RWPE2 (cell line): Measurements from ENCODE around the gene CAPN1.

ENCODE experiments used
- ATAC-seq: fragments of 200-7000 bp; cut with Tn5 transposase; 3 replicates; pipeline ENCODE4 v1.9.1; 2021; ENCODE audit warnings: low read depth
- DNase-seq: peaks from one replicate; pipeline ENCODE4 v3.0.0-alpha.2; 2020; ENCODE audit warnings: low spot score
- H3K27ac ChIP-seq: fragments of 450-650 bp; 2 replicates; pipeline ENCODE4 v1.5.1; 2017; ENCODE audit warnings: mild to moderate bottlenecking; ENCODE audit not compliant: poor library complexity, severe bottlenecking
- H3K27me3 ChIP-seq: fragments of 250-450 bp; sonication (Bioruptor Pico); 2 replicates; pipeline ENCODE4 v1.5.1; 2021; ENCODE audit warnings: mild to moderate bottlenecking, moderate library complexity; ENCODE audit not compliant: insufficient read depth, poor library complexity, severe bottlenecking
- H3K36me3 ChIP-seq: fragments of 250-450 bp; sonication (Bioruptor Pico); 2 replicates; pipeline ENCODE4 v1.5.1; 2020; ENCODE audit warnings: low read depth, mild to moderate bottlenecking, moderate library complexity
- H3K4me1 ChIP-seq: fragments of 250-450 bp; sonication (Bioruptor Pico); 2 replicates; pipeline ENCODE4 v1.5.1; 2021; ENCODE audit warnings: mild to moderate bottlenecking, moderate library complexity; ENCODE audit not compliant: insufficient read depth, poor library complexity, severe bottlenecking
- H3K4me3 ChIP-seq: fragments of 250-450 bp; sonication (Bioruptor Pico); 2 replicates; pipeline ENCODE4 v1.5.1; 2021; ENCODE audit warnings: mild to moderate bottlenecking, moderate library complexity; ENCODE audit not compliant: severe bottlenecking
- H3K9me3 ChIP-seq: fragments of 250-450 bp; sonication (Bioruptor Pico); 2 replicates; pipeline ENCODE4 v1.5.1; 2021; ENCODE audit warnings: mild to moderate bottlenecking, moderate library complexity; ENCODE audit not compliant: severe bottlenecking
- TF ChIP-seq, protein P1 (sequence below): fragments of 450-650 bp; IDR thresholded peaks from one replicate; pipeline ENCODE4 v1.5.1; 2017; ENCODE audit warnings: mild to moderate bottlenecking, moderate library complexity; ENCODE audit not compliant: poor library complexity, severe bottlenecking

The CAPN1 gene

DNA sequence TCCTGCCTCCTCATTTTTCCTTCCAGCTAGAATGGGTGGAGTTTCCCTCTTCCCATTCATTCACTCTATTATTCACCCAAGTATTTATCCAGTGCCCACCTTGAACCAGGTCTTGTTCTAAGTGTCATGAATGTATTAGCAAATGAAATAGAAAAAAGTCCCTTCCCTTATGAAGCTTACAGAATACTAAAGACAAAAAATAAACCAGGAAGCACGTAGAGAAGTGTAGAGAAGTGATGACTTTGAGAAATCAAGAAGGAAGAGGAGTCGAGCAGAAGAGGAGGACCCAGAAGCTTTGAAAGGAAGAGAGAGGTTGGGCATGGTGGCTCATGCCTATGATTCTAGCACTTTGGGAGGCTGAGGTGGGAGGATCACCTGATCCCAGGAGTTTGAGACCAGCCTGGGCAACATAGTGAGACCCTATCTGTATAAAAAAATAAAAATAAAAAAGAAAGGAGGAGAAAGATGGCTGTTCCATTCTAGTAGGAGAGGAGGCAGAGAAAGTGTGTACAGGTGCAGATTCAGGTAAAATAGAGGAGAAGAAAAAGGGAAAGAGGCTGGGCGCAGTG lies 30.3 kb upstream of the CAPN1 start:
- H3K4me3 ChIP-seq, result no peak overlapping the region
- peaks cover 12% of the 10 kb centered on the region for H3K4me1 ChIP-seq
- H3K27me3 ChIP-seq, result no peaks in the 10 kb centered on the region
- TF ChIP-seq, protein P1, sequence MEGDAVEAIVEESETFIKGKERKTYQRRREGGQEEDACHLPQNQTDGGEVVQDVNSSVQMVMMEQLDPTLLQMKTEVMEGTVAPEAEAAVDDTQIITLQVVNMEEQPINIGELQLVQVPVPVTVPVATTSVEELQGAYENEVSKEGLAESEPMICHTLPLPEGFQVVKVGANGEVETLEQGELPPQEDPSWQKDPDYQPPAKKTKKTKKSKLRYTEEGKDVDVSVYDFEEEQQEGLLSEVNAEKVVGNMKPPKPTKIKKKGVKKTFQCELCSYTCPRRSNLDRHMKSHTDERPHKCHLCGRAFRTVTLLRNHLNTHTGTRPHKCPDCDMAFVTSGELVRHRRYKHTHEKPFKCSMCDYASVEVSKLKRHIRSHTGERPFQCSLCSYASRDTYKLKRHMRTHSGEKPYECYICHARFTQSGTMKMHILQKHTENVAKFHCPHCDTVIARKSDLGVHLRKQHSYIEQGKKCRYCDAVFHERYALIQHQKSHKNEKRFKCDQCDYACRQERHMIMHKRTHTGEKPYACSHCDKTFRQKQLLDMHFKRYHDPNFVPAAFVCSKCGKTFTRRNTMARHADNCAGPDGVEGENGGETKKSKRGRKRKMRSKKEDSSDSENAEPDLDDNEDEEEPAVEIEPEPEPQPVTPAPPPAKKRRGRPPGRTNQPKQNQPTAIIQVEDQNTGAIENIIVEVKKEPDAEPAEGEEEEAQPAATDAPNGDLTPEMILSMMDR, result no peak
- H3K36me3 ChIP-seq, result no peaks in the 10 kb centered on the region
- DNase-seq (no peak), ATAC-seq (no peak)
- H3K27ac ChIP-seq, result no peak overlapping the region
- H3K9me3 ChIP-seq, result peaks cover 3% of the 10 kb centered on the region

DNA sequence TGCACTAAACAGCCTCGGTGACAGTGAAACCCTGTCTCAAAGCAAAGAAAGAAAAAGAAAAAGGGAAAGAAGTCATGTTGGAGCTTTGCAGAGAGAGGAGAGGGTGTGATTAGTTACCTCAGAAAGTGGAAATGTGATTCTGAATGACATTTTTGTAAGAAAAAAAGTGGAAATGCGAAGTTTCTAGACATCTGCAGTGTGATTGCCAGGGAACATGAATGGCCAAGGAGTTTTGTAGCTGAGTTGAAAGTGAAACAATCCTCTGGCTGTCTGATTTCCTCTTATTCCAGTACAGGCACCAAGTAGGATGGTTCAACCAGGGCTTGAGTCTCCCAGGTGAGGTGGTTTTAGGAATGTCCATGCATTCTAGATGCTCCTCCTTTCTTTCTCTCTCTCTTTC lies 29.6 kb upstream of the CAPN1 start:
- no peak overlapping the region for H3K4me3 ChIP-seq

DNA sequence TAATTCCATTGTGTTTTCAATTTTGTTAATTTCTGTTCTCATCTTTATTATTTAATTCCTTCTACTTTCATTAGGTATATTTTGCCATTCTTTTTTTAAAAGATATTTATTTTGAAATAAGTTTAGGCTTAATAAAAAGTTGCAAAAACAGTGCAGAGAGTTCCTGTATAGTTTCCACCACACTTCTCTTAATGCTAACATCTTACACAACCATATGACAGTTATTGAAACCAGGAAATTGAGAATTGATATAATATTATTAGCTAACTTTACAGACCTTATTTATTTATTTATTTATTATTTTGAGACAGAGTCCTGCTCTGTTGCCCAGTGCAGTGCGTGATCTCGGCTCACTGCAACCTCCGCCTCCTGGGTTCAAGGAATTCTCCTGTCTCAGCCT lies 25.5 kb upstream of the CAPN1 start:
- DNase-seq, result no peak
- ATAC-seq, result no peak
- H3K36me3 ChIP-seq, result no peaks in the 10 kb centered on the region
- no peak overlapping the region for H3K4me3 ChIP-seq
- no peaks in the 10 kb centered on the region for H3K27me3 ChIP-seq
- no peaks in the 10 kb centered on the region for H3K9me3 ChIP-seq
- no peak overlapping the region for H3K27ac ChIP-seq
- TF ChIP-seq, protein P1, result no peak
- H3K4me1 ChIP-seq, result peaks cover 3% of the 10 kb centered on the region

More for the DNA sequence above, 29.6 kb upstream of the CAPN1 start:
- H3K4me1 ChIP-seq, result peaks cover 12% of the 10 kb centered on the region
- H3K9me3 ChIP-seq, result peaks cover under 1% of the 10 kb centered on the region
- TF ChIP-seq, protein P1, result no peak
- no peak for ATAC-seq
- H3K27ac ChIP-seq, result no peak overlapping the region
- no peaks in the 10 kb centered on the region for H3K27me3 ChIP-seq
- no peak for DNase-seq
- H3K36me3 ChIP-seq, result no peaks in the 10 kb centered on the region

DNA sequence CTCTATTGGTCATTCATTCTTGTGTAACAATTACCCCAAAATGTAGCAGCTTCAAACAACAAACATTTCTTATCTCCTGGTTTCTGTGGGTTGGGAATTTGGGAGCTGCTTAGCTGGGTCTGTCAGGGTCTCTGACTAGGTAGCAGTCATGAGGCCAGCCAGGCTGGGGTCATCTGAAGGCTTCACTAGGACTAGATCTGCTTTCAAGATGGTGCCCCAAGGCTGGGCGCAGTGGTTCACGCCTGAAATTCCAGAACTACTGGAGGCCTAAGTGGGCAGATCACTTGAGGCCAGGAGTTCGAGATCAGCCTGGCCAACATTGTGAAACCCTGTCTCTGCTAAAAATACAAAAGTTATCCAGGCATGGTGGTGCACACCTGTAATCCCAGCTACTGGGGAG lies 24.8 kb upstream of the CAPN1 start:
- no peak overlapping the region for H3K4me3 ChIP-seq
- no peak overlapping the region for H3K27ac ChIP-seq
- TF ChIP-seq, protein P1, result no peak
- DNase-seq (no peak), ATAC-seq (no peak)
- no peaks in the 10 kb centered on the region for H3K36me3 ChIP-seq
- H3K9me3 ChIP-seq, result no peaks in the 10 kb centered on the region
- H3K27me3 ChIP-seq, result no peaks in the 10 kb centered on the region
- H3K4me1 ChIP-seq, result no peaks in the 10 kb centered on the region

DNA sequence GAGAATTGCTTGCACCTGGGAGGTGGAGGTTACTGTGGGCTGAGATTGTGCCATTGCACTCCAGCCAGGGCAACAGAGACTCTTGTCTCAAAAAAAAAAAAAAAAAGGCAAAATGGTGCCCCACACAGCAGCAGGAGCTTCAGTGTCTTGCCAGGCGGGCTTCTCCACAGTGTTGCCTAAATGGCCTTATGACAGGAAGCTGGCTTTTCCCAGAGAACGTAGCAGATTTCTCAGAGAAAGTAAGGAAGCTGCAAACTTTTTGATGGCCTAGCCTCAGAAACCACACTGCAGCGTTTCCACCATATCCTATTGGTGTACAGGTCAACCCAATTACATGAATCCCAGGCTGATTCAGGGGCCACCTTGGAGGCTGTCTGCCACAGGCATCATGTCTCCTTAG lies 24.4 kb upstream of the CAPN1 start:
- H3K9me3 ChIP-seq, result no peaks in the 10 kb centered on the region
- no peak overlapping the region for H3K4me3 ChIP-seq
- H3K27me3 ChIP-seq, result no peaks in the 10 kb centered on the region
- no peaks in the 10 kb centered on the region for H3K36me3 ChIP-seq
- ATAC-seq (no peak), DNase-seq (no peak)
- TF ChIP-seq, protein P1, result no peak
- H3K27ac ChIP-seq, result no peak overlapping the region
- H3K4me1 ChIP-seq, result no peaks in the 10 kb centered on the region
